GM13977 (cell line): Measurements from ENCODE around the gene EPG5.

ENCODE experiments used
- DNase-seq: peaks from one replicate; pipeline ENCODE4 v3.0.0; 2012; ENCODE audit warnings: low spot score
- in situ Hi-C: fragments of 300-500 bp; cut with MboI; formaldehyde crosslinking; loops from one replicate; pipeline ENCODE4 v1.12.0; 2022; ENCODE audit warnings: low sequenced_read_pairs, low pct_unique_long_range_greater_than_20kb, mixed read lengths, inconsistent platforms; ENCODE audit not compliant: unreplicated experiment
- TF ChIP-seq, protein P1 (sequence below): IDR thresholded peaks from 2 replicates; pipeline ENCODE4 v1.5.1; 2012; ENCODE audit warnings: mild to moderate bottlenecking, control low read depth; ENCODE audit not compliant: insufficient read depth; ENCODE audit errors: extremely low read depth, missing control alignments

EPG5 gene

GRCh38 chr18:45891806-45892205 is 75.3 kb downstream of the EPG5 start:
- in situ Hi-C loops = no loop called here
- DNase-seq = no peak
- TF ChIP-seq, protein P1, sequence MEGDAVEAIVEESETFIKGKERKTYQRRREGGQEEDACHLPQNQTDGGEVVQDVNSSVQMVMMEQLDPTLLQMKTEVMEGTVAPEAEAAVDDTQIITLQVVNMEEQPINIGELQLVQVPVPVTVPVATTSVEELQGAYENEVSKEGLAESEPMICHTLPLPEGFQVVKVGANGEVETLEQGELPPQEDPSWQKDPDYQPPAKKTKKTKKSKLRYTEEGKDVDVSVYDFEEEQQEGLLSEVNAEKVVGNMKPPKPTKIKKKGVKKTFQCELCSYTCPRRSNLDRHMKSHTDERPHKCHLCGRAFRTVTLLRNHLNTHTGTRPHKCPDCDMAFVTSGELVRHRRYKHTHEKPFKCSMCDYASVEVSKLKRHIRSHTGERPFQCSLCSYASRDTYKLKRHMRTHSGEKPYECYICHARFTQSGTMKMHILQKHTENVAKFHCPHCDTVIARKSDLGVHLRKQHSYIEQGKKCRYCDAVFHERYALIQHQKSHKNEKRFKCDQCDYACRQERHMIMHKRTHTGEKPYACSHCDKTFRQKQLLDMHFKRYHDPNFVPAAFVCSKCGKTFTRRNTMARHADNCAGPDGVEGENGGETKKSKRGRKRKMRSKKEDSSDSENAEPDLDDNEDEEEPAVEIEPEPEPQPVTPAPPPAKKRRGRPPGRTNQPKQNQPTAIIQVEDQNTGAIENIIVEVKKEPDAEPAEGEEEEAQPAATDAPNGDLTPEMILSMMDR = no peak

- TF ChIP-seq, protein P1 = no peak
- DNase-seq = no peak
These were observed 76.5 kb downstream of the EPG5 start for GRCh38 chr18:45890606-45891005.

DNA sequence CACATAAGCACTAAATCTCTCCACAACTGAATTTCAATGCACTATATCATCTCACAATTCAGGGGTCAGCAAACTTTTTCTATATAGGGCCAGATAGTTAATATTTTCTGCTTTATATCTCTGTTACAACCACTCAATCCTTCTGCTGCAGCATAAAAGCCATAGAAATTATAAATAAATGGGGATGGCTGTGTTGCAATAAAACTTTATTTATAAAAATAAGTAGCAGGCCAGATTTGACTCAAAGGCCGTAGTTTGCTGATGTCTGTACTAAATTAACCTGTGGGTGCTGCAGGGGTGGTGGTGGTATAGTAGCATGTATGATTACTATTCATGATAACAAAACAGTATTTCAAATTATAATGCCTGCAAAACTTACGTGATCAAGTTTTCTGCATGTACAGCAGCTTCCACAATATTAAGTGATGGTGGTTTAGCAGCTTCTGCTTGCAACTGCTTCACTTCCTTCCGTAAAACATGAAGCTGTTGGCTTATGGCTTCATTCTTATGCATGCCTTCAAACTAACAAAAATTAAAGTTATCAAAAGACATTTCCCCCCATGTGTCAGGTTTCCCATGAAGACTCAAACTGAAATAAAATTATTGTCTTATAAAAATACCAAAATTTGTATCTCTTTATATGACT is 77.6 kb downstream of the EPG5 start:
- TF ChIP-seq, protein P1 = no peak
- no peak for DNase-seq
- in situ Hi-C loops = no loop called here

More at GRCh38 chr18:45890606-45891005, 76.5 kb downstream of the EPG5 start:
- in situ Hi-C loops = no loop called here

GRCh38 chr18:45887585-45887984 is 79.5 kb downstream of the EPG5 start:
- DNase-seq = no peak
- in situ Hi-C loops = no loop called here
- TF ChIP-seq, protein P1 = no peak

GRCh38 chr18:45880876-45881558 is 86.1 kb downstream of the EPG5 start:
- DNase-seq = no peak
- TF ChIP-seq, protein P1 = no peak
- in situ Hi-C loops = no loop called here

DNA sequence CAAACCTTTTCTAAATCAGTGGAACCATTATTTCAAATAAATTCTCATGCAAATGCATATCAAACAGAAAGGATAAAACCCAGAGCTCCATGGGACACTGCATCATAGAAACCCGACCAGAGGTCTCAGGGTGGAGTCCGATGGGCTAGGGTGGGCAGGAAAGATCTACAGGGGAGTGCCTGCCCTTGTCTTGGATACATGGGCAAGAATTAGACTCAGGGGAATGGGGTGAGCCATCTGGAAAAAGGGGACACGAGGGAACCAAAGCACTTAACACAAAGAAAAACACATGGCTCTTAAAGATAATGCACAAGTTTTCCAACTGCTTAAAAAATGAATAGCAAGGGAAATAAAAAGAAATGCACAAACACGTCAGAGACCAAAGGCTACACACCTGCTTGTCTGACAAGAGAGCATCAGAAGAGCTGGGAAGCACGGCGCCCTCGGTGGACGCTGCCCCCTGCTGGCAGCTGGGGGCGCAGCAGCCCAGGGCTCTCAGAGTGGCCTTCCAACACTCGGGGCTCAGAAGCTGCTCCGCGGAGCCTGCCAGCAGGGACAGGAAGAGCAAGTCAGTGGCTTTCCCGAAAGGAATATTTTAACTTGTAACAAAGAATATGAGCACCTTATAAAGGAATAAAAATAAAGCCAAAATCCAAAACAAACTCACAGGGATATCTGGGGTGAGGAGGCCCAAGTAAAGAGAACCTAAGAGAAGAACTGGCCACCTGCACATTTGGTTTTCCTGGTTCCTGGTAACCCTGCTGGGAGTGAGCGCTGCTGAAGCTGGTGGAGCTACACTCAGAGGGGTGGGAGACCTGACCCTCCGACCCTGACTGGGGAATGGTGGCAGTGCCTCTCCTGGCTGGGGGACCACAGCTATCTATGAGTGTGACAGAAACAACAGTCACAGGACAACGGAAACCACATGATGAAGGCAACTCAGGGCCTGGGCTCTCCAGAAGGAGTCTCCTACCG is 87.2 kb downstream of the EPG5 start:
- in situ Hi-C loops = loop anchor here (10.0 kb wide), 1 partner anchor 205 kb away; no protein-coding TSS in a partner anchor
- peak; percentile 78 for DNase-seq
- TF ChIP-seq, protein P1 = peak; percentile 100
